Measurements from ENCODE around the gene ABCA12. TPM values are rescaled to one million over a fixed set of nuclear protein-coding genes. Genes with fewer than 3 reads are reported as not detected.
A peak's percentile ranks its signal among the peaks of the same experiment; 100 is the strongest.

Gene ABCA12
- total RNA-seq, 1 donor from 2014 or later: 0.12 TPM

- Mint-ChIP-seq H3K9me3 (peaks cover 10% of the 10 kb centered on the region), H3K4me1 (peaks cover 24% of the 10 kb centered on the region), H3K4me3 (no peak overlapping the region), H3K36me3 (ENCODE audit: low read depth) (peaks cover 7% of the 10 kb centered on the region), H3K27ac (ENCODE audit: unreplicated experiment) (no peak overlapping the region), H3K27me3 (ENCODE audit: low read depth) (no peaks in the 10 kb centered on the region)
- no peak for TF ChIP-seq CTCF (conservative IDR thresholded peaks at IDR 0.05)
- no peak for DNase-seq (ENCODE audit: low read depth, low spot score)
Observed at GRCh38 chr2:214904634-214905033, 233.8 kb downstream of the ABCA12 start.

- Mint-ChIP-seq H3K9me3 (peaks cover 10% of the 10 kb centered on the region), H3K27me3 (ENCODE audit: low read depth) (no peaks in the 10 kb centered on the region), H3K27ac (ENCODE audit: unreplicated experiment) (no peak overlapping the region), H3K4me3 (no peak overlapping the region), H3K36me3 (ENCODE audit: low read depth) (peaks cover 7% of the 10 kb centered on the region), H3K4me1 (peaks cover 24% of the 10 kb centered on the region)
- no peak for TF ChIP-seq CTCF (conservative IDR thresholded peaks at IDR 0.05)
- DNase-seq (ENCODE audit: low read depth, low spot score): no peak
Observed at GRCh38 chr2:214904176-214904575, 234.2 kb downstream of the ABCA12 start.

GRCh38 chr2:214902286-214902685 lies 236.1 kb downstream of the ABCA12 start:
- DNase-seq (ENCODE audit: low read depth, low spot score): no peak
- no peaks in the 10 kb centered on the region for H3K27me3 Mint-ChIP-seq (ENCODE audit: low read depth)
- peaks cover 6% of the 10 kb centered on the region for H3K9me3 Mint-ChIP-seq
- H3K27ac Mint-ChIP-seq (ENCODE audit: unreplicated experiment): peak overlapping the region; percentile 3
- no peak for TF ChIP-seq CTCF (conservative IDR thresholded peaks at IDR 0.05)
- peaks cover 24% of the 10 kb centered on the region for H3K4me1 Mint-ChIP-seq
- H3K36me3 Mint-ChIP-seq (ENCODE audit: low read depth): peaks cover 5% of the 10 kb centered on the region
- H3K4me3 Mint-ChIP-seq: no peak overlapping the region

GRCh38 chr2:214899751-214900150 lies 238.7 kb downstream of the ABCA12 start:
- no peak for DNase-seq (ENCODE audit: low read depth, low spot score)
- H3K27me3 Mint-ChIP-seq (ENCODE audit: low read depth): no peaks in the 10 kb centered on the region
- H3K9me3 Mint-ChIP-seq: peaks cover under 1% of the 10 kb centered on the region
- H3K27ac Mint-ChIP-seq (ENCODE audit: unreplicated experiment): no peak overlapping the region
- no peaks in the 10 kb centered on the region for H3K36me3 Mint-ChIP-seq (ENCODE audit: low read depth)
- H3K4me1 Mint-ChIP-seq: peaks cover 20% of the 10 kb centered on the region
- TF ChIP-seq CTCF (conservative IDR thresholded peaks at IDR 0.05): no peak
- H3K4me3 Mint-ChIP-seq: no peak overlapping the region

GRCh38 chr2:214896274-214896673 lies 242.2 kb downstream of the ABCA12 start:
- H3K27me3 Mint-ChIP-seq (ENCODE audit: low read depth): no peaks in the 10 kb centered on the region
- TF ChIP-seq CTCF (conservative IDR thresholded peaks at IDR 0.05): no peak
- no peak overlapping the region for H3K27ac Mint-ChIP-seq (ENCODE audit: unreplicated experiment)
- no peak overlapping the region for H3K4me3 Mint-ChIP-seq
- DNase-seq (ENCODE audit: low read depth, low spot score): no peak
- no peaks in the 10 kb centered on the region for H3K4me1 Mint-ChIP-seq
- no peaks in the 10 kb centered on the region for H3K36me3 Mint-ChIP-seq (ENCODE audit: low read depth)
- H3K9me3 Mint-ChIP-seq: no peaks in the 10 kb centered on the region

GRCh38 chr2:214895469-214895868 lies 243.0 kb downstream of the ABCA12 start:
- TF ChIP-seq CTCF (conservative IDR thresholded peaks at IDR 0.05): no peak
- no peak overlapping the region for H3K4me3 Mint-ChIP-seq
- no peaks in the 10 kb centered on the region for H3K9me3 Mint-ChIP-seq
- no peaks in the 10 kb centered on the region for H3K4me1 Mint-ChIP-seq
- H3K36me3 Mint-ChIP-seq (ENCODE audit: low read depth): no peaks in the 10 kb centered on the region
- H3K27me3 Mint-ChIP-seq (ENCODE audit: low read depth): no peaks in the 10 kb centered on the region
- no peak overlapping the region for H3K27ac Mint-ChIP-seq (ENCODE audit: unreplicated experiment)
- no peak for DNase-seq (ENCODE audit: low read depth, low spot score)
